Umbilical cord (tissue), 2 donors: ENCODE measurements around the gene KRTAP2-4. TPM values are rescaled to one million over a fixed set of nuclear protein-coding genes. Genes with fewer than 3 reads are reported as not detected.
"Not testable (repeated sequence)": the region's sequence is repeated elsewhere in the genome, so short reads cannot be mapped to it uniquely, and the experiment has no call there.

Experiments used
- DNase-seq: peaks from one replicate; pipeline ENCODE4 v3.0.0-alpha.2; 2015; ENCODE audit warnings: low spot score
- total RNA-seq: library from RNA; depleted of rRNA; stranded (reverse); fragments of >200 nt; gene quantifications from one replicate; pipeline ENCODE4 v1.2.3, GENCODE V29; 2014; ENCODE audit warnings: low replicate concordance; ENCODE audit not compliant: insufficient read depth

Gene KRTAP2-4, protein sequence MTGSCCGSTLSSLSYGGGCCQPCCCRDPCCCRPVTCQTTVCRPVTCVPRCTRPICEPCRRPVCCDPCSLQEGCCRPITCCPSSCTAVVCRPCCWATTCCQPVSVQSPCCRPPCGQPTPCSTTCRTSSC
- total RNA-seq, result not detected

DNA sequence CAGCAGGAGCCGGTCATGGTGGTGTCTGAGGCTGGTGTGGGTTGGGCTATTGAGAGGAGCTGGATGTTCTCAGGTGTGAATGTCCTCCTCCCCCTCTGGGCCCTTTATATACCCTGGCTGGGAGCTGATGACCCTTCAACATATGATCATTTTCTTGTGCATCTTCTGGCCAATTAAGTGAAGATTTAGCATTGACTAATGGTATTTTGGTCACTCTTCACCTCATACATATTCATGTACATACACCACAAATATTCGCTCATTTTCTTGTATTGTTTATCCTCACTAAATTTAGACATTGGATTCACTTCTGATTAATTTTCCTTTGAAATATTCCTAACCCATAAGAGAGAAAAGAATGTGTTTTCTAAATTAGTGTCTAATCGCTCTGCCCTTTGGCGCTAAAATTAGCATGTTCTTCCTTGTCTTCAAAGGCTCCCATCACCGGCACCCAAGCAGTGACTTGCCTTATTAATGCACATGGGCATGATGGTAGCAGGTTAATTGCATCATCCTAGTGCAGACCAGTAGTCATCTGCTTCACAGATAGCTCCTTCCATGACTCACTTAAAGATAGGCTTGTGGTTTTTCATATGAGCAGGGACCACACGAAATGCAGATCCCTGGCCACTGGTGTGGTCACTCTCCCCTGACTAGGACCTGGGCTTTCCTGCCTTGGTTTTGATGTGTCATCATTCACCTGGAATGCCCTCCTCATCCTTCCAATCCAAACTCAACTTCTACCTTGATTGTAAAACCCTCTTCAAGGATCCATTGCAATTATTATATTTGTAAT, at the start of gene KRTAP2-4:
TSS of gene KRTAP2-4 (minus strand) at position 51 of the 796 bp plus-strand sequence. CDS start at position 17, 34 bp downstream.
- DNase-seq, result no peak

DNA sequence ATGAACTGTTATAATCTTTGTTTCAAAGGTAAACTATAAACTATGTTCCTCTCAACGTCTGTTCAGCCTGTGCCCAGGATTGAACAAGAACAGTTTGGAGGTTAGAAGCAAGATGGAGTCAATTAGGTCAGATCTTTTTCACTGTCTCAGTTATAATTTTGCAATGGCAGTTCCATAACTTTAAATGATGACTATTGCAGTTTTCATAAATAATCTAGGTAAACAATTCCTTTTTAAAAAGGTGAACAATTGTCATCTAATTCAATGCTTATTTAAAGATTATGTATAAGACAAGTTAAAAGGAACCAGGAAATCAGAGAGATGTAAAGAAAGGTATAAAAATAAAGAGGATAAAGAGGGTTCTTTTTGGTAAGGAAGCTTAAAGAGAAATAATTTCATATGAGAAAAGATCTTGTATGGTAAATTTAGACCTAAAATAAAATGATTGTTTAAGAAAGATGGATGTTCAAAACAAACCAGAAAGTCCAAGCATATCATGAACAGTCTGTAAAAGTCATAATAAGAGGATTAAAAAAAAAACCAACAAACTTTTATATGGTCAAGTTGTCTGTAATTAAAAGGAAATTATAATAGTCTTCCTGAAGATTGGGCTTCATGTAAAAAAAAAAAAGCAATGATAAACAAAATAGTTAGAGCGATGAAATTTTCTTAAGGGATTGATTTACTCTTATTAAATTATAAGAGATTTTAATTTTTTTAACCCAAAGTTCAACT, 45.6 kb upstream of the KRTAP2-4 start:
- no peak for DNase-seq

DNA sequence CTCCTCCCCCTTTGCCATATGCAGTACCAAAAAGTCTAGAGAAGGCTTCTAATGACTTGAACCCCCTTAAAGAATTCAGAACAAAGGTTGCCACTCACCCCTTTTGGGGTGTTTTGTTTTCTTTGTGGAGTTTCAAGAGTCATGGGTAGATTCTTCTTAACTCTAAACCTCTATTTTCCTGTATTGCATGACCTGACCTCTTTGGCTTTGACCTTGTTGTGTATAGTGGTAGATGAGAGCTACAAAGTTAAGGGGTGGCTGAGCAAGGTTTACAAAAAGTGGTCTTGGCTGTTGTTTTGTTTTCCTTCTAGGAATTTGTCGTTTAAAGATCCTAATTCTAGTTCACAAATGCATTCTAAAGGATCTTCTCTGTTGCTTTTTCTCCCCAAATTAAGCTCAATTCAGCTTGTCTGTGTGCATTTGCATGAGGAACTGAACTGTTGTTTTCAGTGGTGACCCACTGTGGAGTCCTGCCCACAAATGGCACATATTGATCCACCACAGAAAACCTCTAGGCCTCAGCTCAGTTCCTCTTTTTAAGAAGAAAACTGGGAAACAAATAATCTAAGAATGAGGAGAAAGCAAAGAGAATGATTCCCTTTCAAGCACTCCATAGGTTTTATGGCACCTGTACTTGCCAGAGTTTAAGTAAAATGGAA, 43.2 kb upstream of the KRTAP2-4 start:
- not testable (repeated sequence) for DNase-seq

DNA sequence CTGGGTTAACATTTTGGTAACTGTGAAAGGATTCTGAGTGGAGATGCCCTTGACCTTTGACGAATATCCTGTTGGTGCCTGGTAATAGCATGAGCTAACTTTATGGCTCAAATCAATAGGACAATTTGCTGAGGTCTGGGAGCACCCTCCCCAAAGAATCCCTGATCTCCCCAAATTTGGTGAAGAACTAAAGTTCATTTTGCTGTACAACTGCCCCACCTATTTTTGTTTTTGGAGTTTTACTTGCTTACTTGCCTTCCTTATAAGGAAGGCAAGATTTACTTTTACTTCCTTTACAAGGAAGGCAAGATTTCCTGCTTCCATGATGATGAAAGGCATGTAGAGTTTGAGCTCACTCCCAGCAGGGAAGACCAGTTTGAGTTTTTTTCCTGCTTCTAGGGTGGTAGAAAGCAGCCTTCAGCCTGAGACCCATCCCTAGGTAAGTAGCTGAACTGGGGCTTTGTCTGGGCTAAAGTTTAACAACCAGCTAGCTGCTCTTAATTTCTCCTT, 42.3 kb upstream of the KRTAP2-4 start:
- DNase-seq, result no peak

DNA sequence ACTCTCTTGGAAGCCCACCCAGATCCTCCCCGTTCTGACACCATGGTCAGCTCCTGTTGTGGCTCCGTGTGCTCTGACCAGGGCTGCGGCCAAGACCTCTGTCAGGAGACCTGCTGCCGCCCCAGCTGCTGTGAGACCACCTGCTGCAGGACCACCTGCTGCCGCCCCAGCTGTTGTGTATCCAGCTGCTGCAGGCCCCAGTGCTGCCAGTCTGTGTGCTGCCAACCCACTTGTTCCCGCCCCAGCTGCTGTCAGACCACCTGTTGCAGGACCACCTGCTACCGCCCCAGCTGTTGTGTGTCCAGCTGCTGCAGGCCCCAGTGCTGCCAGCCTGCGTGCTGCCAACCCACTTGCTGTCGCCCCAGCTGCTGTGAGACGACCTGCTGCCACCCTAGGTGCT, 39.7 kb upstream of the KRTAP2-4 start, which contains the start of gene KRTAP4-9:
TSS of gene KRTAP4-9 (plus strand) at position 43 of the 400 bp plus-strand sequence. CDS start at position 43, 0 bp downstream.
- not testable (repeated sequence) for DNase-seq

DNA sequence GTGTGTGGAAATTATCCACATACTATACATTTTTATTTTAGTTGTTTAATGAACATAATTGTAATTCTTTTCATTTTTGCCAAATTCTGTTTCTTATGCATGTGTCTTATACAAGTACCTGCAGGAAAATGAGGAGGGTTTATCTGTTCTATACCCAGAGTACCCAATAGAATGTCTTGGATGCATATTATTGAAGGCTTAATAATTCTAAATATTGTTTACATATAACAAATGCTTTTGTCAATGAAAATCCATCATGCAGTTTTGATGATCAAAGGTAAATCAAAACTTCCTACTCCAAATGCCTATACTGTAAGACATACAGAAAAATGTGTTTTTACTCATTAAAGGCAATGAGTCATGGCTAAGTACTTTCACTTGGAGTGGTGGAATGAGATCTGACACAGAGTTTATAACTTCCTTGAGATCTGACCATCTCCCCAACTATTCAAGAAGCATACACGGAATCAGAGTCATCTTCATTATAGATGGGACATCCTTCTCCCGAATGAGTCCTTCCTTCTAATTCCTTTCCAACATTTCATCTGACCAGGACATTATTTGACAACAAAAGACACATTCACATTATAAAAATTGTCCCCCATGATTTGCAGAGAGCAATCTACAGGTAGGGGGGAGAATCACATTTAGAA, 38.8 kb upstream of the KRTAP2-4 start:
- DNase-seq, result not testable (repeated sequence)

DNA sequence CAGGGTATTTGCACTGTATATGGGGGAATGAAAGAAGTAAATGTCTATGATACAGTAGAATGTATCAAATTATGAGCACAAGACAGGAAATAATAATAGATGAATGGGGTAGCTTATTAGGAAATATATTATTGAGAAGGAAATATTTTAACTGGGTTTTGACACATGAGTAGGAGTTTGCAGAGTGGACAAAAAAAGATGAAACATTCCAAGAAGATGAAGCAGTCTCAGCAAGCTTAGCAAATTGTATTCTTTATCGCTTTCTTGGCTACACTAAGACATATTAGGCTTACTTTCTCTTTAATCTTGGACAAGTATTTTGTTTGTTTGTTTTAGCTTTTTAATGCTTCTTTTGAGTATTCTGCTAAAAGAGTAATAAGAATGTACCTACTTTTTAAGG, 38.2 kb upstream of the KRTAP2-4 start:
- no peak for DNase-seq

DNA sequence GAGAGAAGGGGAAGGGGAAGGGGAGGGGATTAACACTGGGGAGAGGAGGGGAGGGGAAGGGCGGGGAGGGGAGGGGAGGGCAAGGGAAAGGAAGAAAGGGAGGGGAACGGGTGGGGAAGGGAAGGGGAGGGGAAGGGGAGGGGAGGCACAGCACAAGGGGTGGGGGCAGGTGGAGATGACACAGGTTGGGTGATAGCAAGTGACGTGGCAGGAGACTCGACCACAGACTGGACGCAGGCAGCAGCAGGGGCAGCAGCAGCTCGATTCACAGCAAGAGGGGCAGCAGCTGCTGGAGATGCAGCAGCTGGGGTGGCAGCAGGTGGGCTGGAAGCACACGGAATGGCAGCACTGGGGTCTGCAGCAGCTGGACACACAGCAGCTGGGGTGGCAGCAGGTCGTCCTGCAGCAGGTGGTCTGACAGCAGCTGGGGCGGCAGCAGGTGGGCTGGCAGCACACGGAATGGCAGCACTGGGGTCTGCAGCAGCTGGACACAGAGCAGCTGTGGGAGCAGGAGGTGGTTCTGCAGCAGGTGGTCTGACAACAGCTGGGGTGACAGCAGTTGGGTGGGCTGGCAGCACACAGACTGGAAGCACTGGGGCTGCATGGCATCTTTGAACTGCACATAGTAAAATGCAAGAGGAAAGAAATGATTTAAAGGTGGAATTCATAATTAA, 36.0 kb upstream of the KRTAP2-4 start, which contains the start of gene KRTAP4-16:
TSS of gene KRTAP4-16 (minus strand) at position 624 of the 674 bp plus-strand sequence. CDS start at position 624, 0 bp downstream.
- DNase-seq, result no peak

DNA sequence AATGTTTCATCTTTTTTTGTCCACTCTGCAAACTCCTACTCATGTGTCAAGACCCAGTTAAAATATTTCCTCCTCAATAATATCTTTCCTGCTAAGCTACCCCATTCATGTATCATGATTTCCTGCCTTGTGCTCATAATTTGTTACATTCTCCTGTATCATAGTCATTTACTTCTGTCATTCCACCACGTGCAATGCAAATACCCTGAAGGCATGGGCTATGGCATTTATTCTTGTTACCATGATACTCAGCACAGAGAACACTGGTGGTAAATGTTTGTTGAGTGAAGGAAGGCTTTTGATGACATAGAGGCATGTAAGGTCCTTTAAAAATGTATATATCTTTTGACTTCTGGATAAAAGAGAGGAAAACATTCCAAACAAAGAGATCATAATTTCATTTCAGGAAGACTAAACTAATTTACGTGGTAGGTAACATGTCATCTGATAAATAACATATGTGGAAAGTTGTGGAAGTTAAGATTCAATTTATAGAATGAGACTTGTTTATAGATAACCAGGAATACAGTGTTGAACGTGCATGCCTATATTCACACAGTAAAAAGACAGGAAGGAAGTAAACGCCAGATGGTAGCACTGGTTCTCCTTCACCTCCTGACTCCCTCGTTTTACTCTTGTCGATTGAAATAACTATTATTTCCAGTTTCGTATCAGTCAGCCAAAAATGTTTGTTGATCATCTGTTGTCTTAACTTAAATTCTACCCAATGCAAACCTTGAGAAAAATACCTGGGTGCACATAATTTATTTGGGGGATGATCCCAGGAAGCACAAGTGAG, 34.2 kb upstream of the KRTAP2-4 start:
- peak; percentile 22 for DNase-seq

DNA sequence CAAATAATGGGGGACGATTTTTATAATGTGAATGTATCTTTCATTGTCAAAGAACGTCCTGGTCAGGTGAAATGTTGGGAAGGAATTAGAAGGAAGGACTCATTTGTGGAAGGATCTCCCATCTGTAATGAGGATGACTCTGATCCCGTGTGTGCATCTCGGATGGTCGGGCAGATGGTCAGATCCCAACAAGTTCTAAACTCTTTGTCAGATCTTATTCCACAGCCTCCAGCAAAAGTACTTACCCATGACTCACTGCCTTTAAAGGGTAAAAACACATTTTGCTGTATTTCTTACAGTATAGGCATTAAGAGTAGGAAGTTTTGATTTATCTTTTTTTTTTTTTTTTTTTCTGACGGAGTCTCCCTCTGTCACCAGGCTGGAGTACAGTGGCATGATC, 32.8 kb upstream of the KRTAP2-4 start:
- DNase-seq, result no peak

DNA sequence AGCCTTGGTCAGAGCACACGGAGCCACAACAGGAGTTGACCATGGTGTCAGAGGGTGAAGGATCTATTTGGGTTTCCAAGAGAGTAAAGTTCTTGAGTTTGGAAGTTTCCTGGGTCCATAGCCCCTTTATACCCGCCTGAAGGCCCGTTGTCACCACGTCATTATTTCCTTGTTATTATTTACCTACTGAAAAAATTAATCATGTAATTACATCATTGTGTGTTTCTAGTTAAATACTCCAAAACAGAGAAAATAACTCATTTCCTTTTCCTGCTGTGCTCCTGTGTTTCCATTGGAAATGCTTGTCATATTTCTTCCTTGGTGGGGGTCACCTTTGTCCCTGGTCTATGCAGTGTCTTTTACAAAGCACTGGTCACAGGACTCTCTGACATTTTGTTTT, 32.4 kb upstream of the KRTAP2-4 start, which contains the start of gene KRTAP4-8:
TSS of gene KRTAP4-8 (minus strand) at position 101 of the 400 bp plus-strand sequence. CDS start at position 43, 58 bp downstream.
- no peak for DNase-seq

DNA sequence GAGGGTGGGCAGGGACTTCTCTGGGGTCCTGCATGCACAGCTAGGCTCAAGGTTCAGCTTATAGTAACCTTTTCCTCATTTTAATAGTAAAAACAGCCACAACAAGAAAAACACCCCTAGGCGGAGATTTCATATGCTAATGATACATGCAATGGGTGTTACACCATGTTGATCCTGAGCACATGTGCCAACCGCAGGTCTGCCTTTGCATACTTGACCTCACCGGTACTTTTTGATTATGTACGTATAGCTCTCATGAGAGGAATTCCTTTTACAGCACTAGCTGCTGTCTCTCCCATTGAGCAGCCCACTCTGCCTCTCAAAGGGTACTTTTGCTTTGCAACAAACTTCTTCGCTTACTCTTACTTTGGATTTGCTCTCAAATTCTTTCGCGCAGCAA, 30.4 kb upstream of the KRTAP2-4 start:
- DNase-seq, result no peak

DNA sequence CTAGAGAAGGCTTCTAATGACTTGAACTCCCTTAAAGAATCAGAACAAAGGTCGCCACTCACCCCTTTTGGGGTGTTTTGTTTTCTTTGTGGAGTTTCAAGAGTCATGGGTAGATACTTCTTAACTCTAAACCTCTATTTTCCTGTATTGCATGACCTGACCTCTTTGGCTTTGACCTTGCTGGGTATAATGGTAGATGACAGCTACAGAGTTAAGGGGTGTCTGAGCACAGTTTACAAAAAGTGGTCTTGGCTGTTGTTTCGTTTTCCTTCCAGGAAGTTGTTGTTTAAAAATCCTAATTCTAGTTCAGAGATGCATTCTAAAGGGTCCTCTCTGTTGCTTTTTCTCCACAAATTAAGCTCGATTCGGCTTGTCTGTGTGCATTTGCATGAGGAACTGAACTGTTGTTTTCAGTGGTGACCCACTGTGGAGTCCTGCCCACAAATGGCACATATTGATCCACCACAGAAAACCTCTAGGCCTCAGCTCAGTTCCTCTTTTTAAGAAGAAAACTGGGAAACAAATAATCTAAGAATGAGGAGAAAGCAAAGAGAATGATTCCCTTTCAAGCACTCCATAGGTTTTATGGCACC, 23.2 kb upstream of the KRTAP2-4 start:
- DNase-seq, result not testable (repeated sequence)

DNA sequence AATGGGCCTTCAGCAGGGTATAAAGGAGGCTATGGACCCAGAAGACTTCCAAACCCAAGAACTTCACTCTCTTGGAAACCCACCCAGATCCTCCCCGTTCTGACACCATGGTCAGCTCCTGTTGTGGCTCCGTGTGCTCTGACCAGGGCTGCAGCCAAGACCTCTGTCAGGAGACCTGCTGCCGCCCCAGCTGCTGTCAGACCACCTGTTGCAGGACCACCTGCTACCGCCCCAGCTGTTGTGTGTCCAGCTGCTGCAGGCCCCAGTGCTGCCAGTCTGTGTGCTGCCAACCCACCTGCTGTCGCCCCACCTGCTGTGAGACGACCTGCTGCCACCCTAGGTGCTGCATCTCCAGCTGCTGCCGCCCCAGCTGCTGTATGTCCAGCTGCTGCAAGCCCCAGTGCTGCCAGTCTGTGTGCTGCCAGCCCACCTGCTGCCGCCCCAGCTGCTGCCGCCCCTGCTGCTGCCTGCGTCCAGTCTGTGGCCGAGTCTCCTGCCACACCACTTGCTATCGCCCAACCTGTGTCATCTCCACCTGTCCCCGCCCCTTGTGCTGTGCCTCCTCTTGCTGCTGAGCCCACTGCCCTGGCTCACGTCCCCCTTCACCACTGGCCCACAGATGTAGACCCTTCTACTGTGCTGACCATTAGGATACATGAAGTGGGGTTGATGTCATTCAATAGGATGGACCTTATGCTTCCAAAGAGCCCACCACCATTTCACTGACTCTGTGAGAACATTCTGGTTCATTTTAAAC, 18.6 kb upstream of the KRTAP2-4 start, which contains the start of gene KRTAP4-7:
TSS of gene KRTAP4-7 (plus strand) at position 51 of the 757 bp plus-strand sequence. CDS start at position 108, 57 bp downstream.
- DNase-seq, result not testable (repeated sequence)

DNA sequence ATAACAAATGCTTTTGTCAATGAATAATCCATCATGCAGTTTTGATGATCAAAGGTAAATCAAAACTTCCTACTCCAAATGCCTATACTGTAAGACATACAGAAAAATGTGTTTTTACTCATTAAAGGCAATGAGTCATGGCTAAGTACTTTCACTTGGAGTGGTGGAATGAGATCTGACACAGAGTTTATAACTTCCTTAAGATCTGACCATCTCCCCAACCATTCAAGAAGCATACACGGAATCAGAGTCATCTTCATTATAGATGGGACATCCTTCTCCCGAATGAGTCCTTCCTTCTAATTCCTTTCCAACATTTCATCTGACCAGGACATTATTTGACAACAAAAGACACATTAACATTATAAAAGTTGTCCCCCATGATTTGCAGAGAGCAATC, 17.7 kb upstream of the KRTAP2-4 start:
- not testable (repeated sequence) for DNase-seq

DNA sequence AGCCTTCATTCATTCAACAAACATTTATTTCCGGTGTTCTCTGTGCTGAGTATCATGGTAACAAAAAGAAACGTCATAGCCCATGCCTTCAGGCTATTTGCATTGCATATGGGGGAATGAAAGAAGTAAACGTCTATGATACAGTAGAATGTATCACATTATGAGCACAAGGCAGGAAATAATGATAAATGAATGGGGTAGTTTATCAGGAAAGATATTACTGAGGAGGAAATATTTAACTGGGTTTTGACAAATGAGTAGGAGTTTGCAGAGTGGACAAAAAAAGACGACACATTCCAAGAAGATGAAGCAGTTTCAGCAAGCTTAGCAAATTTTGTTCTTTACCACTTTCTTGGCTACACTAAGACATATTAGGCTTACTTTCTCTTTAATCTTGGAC, 16.9 kb upstream of the KRTAP2-4 start:
- DNase-seq, result no peak

DNA sequence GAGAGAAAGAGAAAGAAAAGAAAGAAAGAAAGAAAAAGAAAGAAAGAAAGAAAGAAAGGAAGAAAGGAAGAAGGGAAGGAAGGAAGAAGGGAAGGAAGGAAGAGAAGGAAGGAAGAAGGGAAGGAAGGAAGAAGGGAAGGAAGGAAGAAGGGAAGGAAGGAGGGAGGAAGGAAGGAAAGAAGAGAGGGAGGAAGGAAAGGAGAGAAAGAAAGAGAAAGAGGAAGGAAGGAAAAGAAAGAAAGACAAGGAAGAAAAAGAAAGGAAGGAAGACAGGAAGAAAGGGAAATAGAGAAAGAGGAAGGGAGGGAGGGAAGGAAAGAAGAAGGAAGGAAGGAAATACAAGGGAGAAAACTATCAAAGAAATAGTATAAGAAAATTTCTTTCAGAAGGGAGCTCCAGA, 11.1 kb upstream of the KRTAP2-4 start:
- no peak for DNase-seq

DNA sequence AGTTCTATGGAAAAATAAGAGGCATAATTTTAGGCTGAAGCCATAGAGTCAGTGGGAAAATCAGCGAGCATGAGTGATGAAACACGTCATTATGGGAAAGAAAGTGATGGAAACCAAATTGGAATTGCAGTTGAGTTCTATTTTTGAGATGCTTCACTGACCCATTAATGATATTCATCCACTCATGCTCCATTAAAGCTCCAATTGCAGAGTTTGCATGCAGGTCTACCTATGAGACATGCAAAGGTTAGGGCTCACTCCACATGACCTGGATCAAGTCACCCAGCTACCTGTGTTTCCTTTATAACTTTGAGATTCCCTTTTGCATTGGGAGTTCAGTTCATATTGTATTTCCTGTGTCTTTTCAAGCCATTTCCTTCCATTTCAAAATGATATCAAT, 8.0 kb upstream of the KRTAP2-4 start:
- DNase-seq, result no peak
